HEK293 (cell line): Measurements from ENCODE around the gene EDEM3.

Source experiments
- CTCF ChIA-PET: fragments of 350-600 bp; formaldehyde crosslinking; extraction: SDS; loops from one replicate; lab custom pipeline; 2021; ENCODE audit warnings: antibody characterized with exemption; lab: Yijun Ruan, JAX
- POLR2A ChIA-PET: fragments of 300-600 bp; formaldehyde crosslinking; extraction: SDS; loops from one replicate; lab custom pipeline; 2020; ENCODE audit warnings: antibody characterized with exemption, inconsistent platforms; lab: Yijun Ruan, JAX
- H3K27ac ChIP-seq: fragments of 200-500 bp; sonication (Bioruptor generic); 2 replicates; pipeline ENCODE4 v1.5.1; 2014; ENCODE audit warnings: low read depth, low read length, control low read depth, inconsistent platforms; ENCODE audit errors: extremely low read depth
- H3K36me3 ChIP-seq, 2 experiments: fragments of 200-500 bp in 1 of 2; sonication (Bioruptor generic) in 1 of 2; 1 replicate in 1 of 2; 2 replicates in 1 of 2; pipeline ENCODE4 v1.5.1; 2014 to 2017; ENCODE audit warnings: inconsistent platforms in 2 of 2, low read length in 2 of 2; ENCODE audit not compliant: control insufficient read depth in 2 of 2, insufficient read depth in 1 of 2
- H3K4me1 ChIP-seq: fragments of 200-500 bp; sonication (Bioruptor generic); 2 replicates; pipeline ENCODE4 v1.5.1; 2014; ENCODE audit warnings: mild to moderate bottlenecking, low read length, inconsistent platforms; ENCODE audit not compliant: control insufficient read depth, insufficient read depth
- H3K4me3 ChIP-seq: 2 replicates; pipeline ENCODE4 v1.5.1; 2011; ENCODE audit warnings: low read depth, mild to moderate bottlenecking, control low read depth, low read length, moderate library complexity
- H3K9me3 ChIP-seq: fragments of 200-500 bp; sonication (Bioruptor generic); 2 replicates; pipeline ENCODE4 v1.5.1; 2014; ENCODE audit warnings: low read depth, low read length, inconsistent platforms; ENCODE audit not compliant: control insufficient read depth, insufficient read depth
- CTCF ChIP-seq: fragments of 450-650 bp; formaldehyde crosslinking; IDR thresholded peaks from 2 replicates; pipeline ENCODE4 v1.5.1; 2016; ENCODE audit warnings: missing biosample characterization, missing genetic modification characterization
- KLF1 ChIP-seq: fragments of 450-650 bp; formaldehyde crosslinking; IDR thresholded peaks from 2 replicates; pipeline ENCODE4 v1.5.1; 2016; ENCODE audit warnings: missing biosample characterization, missing genetic modification characterization
- PRDM10 ChIP-seq: fragments of 450-650 bp; formaldehyde crosslinking; IDR thresholded peaks from 2 replicates; pipeline ENCODE4 v1.5.1; 2016; ENCODE audit warnings: missing biosample characterization, missing genetic modification characterization
- SCRT2 ChIP-seq: fragments of 450-650 bp; formaldehyde crosslinking; IDR thresholded peaks from 2 replicates; pipeline ENCODE4 v1.5.1; 2016; ENCODE audit warnings: missing biosample characterization, missing genetic modification characterization
- ZFHX2 ChIP-seq: fragments of 450-650 bp; formaldehyde crosslinking; conservative IDR thresholded peaks from 2 replicates; pipeline ENCODE4 v1.5.1; 2016; ENCODE audit warnings: missing biosample characterization, missing genetic modification characterization
- ZFP3 ChIP-seq: fragments of 450-650 bp; formaldehyde crosslinking; IDR thresholded peaks from 2 replicates; pipeline ENCODE4 v1.5.1; 2016; ENCODE audit warnings: low read depth, missing biosample characterization, missing genetic modification characterization
- ZFP41 ChIP-seq: fragments of 450-650 bp; formaldehyde crosslinking; IDR thresholded peaks from 2 replicates; pipeline ENCODE4 v1.5.1; 2016; ENCODE audit warnings: missing biosample characterization, missing genetic modification characterization, borderline replicate concordance
- ZNF157 ChIP-seq: fragments of 450-650 bp; formaldehyde crosslinking; IDR thresholded peaks from 2 replicates; pipeline ENCODE4 v1.5.1; 2016; ENCODE audit warnings: missing biosample characterization, missing genetic modification characterization
- ZNF175 ChIP-seq: fragments of 450-650 bp; formaldehyde crosslinking; IDR thresholded peaks from 2 replicates; pipeline ENCODE4 v1.5.1; 2016; ENCODE audit warnings: missing biosample characterization, missing genetic modification characterization
- ZNF362 ChIP-seq: fragments of 450-650 bp; formaldehyde crosslinking; IDR thresholded peaks from 2 replicates; pipeline ENCODE4 v1.5.1; 2016; ENCODE audit warnings: missing biosample characterization, missing genetic modification characterization
- ZNF610 ChIP-seq: fragments of 450-650 bp; formaldehyde crosslinking; IDR thresholded peaks from 2 replicates; pipeline ENCODE4 v1.5.1; 2016; ENCODE audit warnings: missing biosample characterization, missing genetic modification characterization, borderline replicate concordance
- ZNF621 ChIP-seq: fragments of 450-650 bp; formaldehyde crosslinking; IDR thresholded peaks from 2 replicates; pipeline ENCODE4 v1.5.1; 2017; ENCODE audit warnings: missing biosample characterization, missing genetic modification characterization
- ZNF704 ChIP-seq: fragments of 450-650 bp; formaldehyde crosslinking; IDR thresholded peaks from 2 replicates; pipeline ENCODE4 v1.5.1; 2016; ENCODE audit warnings: missing biosample characterization, missing genetic modification characterization
- ZNF768 ChIP-seq: fragments of 450-650 bp; formaldehyde crosslinking; IDR thresholded peaks from 2 replicates; pipeline ENCODE4 v1.5.1; 2018; ENCODE audit warnings: missing biosample characterization, mild to moderate bottlenecking, missing genetic modification characterization
- ZSCAN30 ChIP-seq: fragments of 450-650 bp; IDR thresholded peaks from 2 replicates; pipeline ENCODE4 v1.5.1; 2018; ENCODE audit warnings: missing biosample characterization, mild to moderate bottlenecking, missing genetic modification characterization, moderate library complexity

EDEM3 gene

GRCh38 chr1:184791550-184791900 is 36.9 kb upstream of the EDEM3 start (continued):
- no peak for TF ChIP-seq ZNF704 (tag by site-specific recombination)

- no peaks in the 10 kb centered on the region for H3K36me3 ChIP-seq
- POLR2A ChIA-PET = no interaction called here
- no peak overlapping the region for H3K27ac ChIP-seq
- H3K4me1 ChIP-seq = no peaks in the 10 kb centered on the region
- H3K4me3 ChIP-seq = no peak overlapping the region
- CTCF ChIA-PET = interaction anchor here (0.6 to 3.0 kb wide), 5 partner anchors 14 to 1025 kb away, joined by 3 to 15 read pairs (median 4); no protein-coding TSS in a partner anchor
- TF ChIP-seq ZNF157 (no peak), SCRT2 (tag by site-specific recombination) (0 out of 2 replicates have a peak, but pooled peaks have one; percentile 16), ZFP3 (tag by site-specific recombination) (no peak), ZFHX2 (no peak), ZSCAN30 (tag by site-specific recombination) (no peak)
- no peaks in the 10 kb centered on the region for H3K9me3 ChIP-seq
Observed at GRCh38 chr1:184790642-184791549, 36.2 kb upstream of the EDEM3 start.

- POLR2A ChIA-PET = no interaction called here
- TF ChIP-seq ZNF621 (tag by site-specific recombination) (no peak), KLF1 (peak; percentile 38; the same call in 1 of the 2 replicates), CTCF (tag by site-specific recombination) (no peak), PRDM10 (tag by site-specific recombination) (no peak)
- no peak overlapping the region for H3K27ac ChIP-seq
- no peaks in the 10 kb centered on the region for H3K9me3 ChIP-seq
- CTCF ChIA-PET = interaction anchor here (1.6 to 3.0 kb wide), 2 partner anchors 15 to 380 kb away, joined by 8 to 15 read pairs; no protein-coding TSS in a partner anchor
- H3K36me3 ChIP-seq = no peaks in the 10 kb centered on the region
- no peaks in the 10 kb centered on the region for H3K4me1 ChIP-seq
- H3K4me3 ChIP-seq = no peak overlapping the region
Observed at GRCh38 chr1:184789884-184790283, 35.2 kb upstream of the EDEM3 start.

GRCh38 chr1:184788970-184789369 is 34.3 kb upstream of the EDEM3 start:
- ChIA-PET CTCF (interaction anchor here (0.6 to 1.6 kb wide), 3 partner anchors 97 to 381 kb away, joined by 3 to 8 read pairs (median 5); no protein-coding TSS in a partner anchor), POLR2A (interaction anchor here (0.7 kb wide), 1 partner anchor 531 kb away, joined by 3 read pairs; no protein-coding TSS in a partner anchor)
- H3K27ac ChIP-seq = no peak overlapping the region
- H3K9me3 ChIP-seq = no peaks in the 10 kb centered on the region
- H3K36me3 ChIP-seq = no peaks in the 10 kb centered on the region
- no peak overlapping the region for H3K4me3 ChIP-seq
- no peaks in the 10 kb centered on the region for H3K4me1 ChIP-seq
- TF ChIP-seq KLF1 (no peak), ZNF768 (tag by site-specific recombination) (no peak), ZNF362 (tag by site-specific recombination) (no peak), ZNF175 (tag by site-specific recombination) (no peak), ZNF610 (tag by site-specific recombination) (no peak), ZFP41 (tag by site-specific recombination) (no peak)
